Endodermal cell (in vitro differentiated cells): ENCODE data around the gene HTRA1. TPM values are rescaled to one million over a fixed set of nuclear protein-coding genes. Genes with fewer than 3 reads are reported as not detected.

Experiments used
- DNase-seq: peaks from one replicate; pipeline ENCODE4 v3.0.0-alpha.2; 2017
- H3K27ac ChIP-seq: 2 replicates; pipeline ENCODE4 v1.5.1; 2013; ENCODE audit warnings: mild to moderate bottlenecking, low read depth, low read length, moderate library complexity
- H3K27me3 ChIP-seq: 2 replicates; pipeline ENCODE4 v1.6.1; 2013; ENCODE audit warnings: mild to moderate bottlenecking, low read length, moderate library complexity; ENCODE audit not compliant: insufficient read depth, control insufficient read depth, poor library complexity, severe bottlenecking
- H3K36me3 ChIP-seq: 2 replicates; pipeline ENCODE4 v1.7.0; 2013; ENCODE audit warnings: mild to moderate bottlenecking, low read length, moderate library complexity; ENCODE audit not compliant: control insufficient read depth, insufficient read depth
- H3K4me1 ChIP-seq: one replicate; pipeline ENCODE4 v1.7.0; 2013; ENCODE audit warnings: low read length; ENCODE audit not compliant: control insufficient read depth, insufficient read depth
- H3K4me3 ChIP-seq: 2 replicates; pipeline ENCODE4 v1.5.1; 2013; ENCODE audit warnings: mild to moderate bottlenecking, low read length, moderate library complexity
- H3K9ac ChIP-seq: 2 replicates; pipeline ENCODE4 v1.6.1; 2013; ENCODE audit warnings: mild to moderate bottlenecking, low read length, moderate library complexity; ENCODE audit not compliant: poor library complexity, severe bottlenecking; ENCODE audit errors: extremely low read depth
- H3K9me3 ChIP-seq: 2 replicates; pipeline ENCODE4 v1.6.1; 2013; ENCODE audit warnings: mild to moderate bottlenecking, low read length, moderate library complexity; ENCODE audit not compliant: control insufficient read depth
- H3K27ac Mint-ChIP-seq: 2 replicates; pipeline ENCODE4 v1.8.0; 2020; ENCODE audit warnings: mixed read lengths
- H3K27me3 Mint-ChIP-seq: 2 replicates; pipeline ENCODE4 v1.8.0; 2021; ENCODE audit warnings: mild to moderate bottlenecking, mixed read lengths; ENCODE audit not compliant: insufficient read depth
- H3K36me3 Mint-ChIP-seq: 2 replicates; pipeline ENCODE4 v1.8.0; 2020; ENCODE audit warnings: low read depth, mixed read lengths
- H3K4me1 Mint-ChIP-seq: 2 replicates; pipeline ENCODE4 v1.8.0; 2020; ENCODE audit warnings: mixed read lengths
- H3K4me3 Mint-ChIP-seq: 2 replicates; pipeline ENCODE4 v1.8.0; 2020; ENCODE audit warnings: mild to moderate bottlenecking, moderate library complexity, mixed read lengths
- H3K9me3 Mint-ChIP-seq: 2 replicates; pipeline ENCODE4 v1.8.0; 2020; ENCODE audit warnings: mild to moderate bottlenecking, mixed read lengths
- CTCF ChIP-seq: fragments of 200-600 bp; sonication (generic); conservative IDR thresholded peaks from 2 replicates; pipeline ENCODE4 v1.5.0; 2021; ENCODE audit warnings: antibody characterized with exemption, mild to moderate bottlenecking
- WGBS, 2 experiments: methylation state at CpG; one replicate each; pipeline versions ENCODE4 v1.1.5 to v1.1.7; 2013; ENCODE audit warnings: missing lambda C conversion rate in 2 of 2, mixed read lengths in 1 of 2; ENCODE audit not compliant: insufficient coverage in 1 of 2, insufficient read length in 1 of 2; 5-methylcytosine and 5-hydroxymethylcytosine counted together
- total RNA-seq, 2 donors: library from RNA; stranded (reverse); fragmentation: NEBNext Ultra II Directional in 1 of 2; extraction: Animal tissue kit (Norgen Biotek cat#: 25700) in 1 of 2; gene quantifications; 2 replicates in 1 of 2; 3 replicates in 1 of 2; pipeline ENCODE4 v1.2.1, GENCODE V29; 2021

The HTRA1 gene
- total RNA-seq, 2 donors from 2014 or later: 1.7 to 3.1 TPM

GRCh38 chr10:122516734-122517133, 55.4 kb downstream of the HTRA1 start:
- DNase-seq: no peak
- Mint-ChIP-seq H3K4me1 (no peaks in the 10 kb centered on the region), H3K27ac (no peak overlapping the region), H3K9me3 (no peaks in the 10 kb centered on the region), H3K4me3 (no peak overlapping the region), H3K36me3 (no peaks in the 10 kb centered on the region), H3K27me3 (peaks cover 14% of the 10 kb centered on the region)
- Histone ChIP-seq H3K27me3 (peaks cover 6% of the 10 kb centered on the region), H3K4me1 (no peaks in the 10 kb centered on the region), H3K9ac (no peak overlapping the region), H3K36me3 (no peaks in the 10 kb centered on the region), H3K9me3 (no peaks in the 10 kb centered on the region), H3K4me3 (no peak overlapping the region), H3K27ac (no peak overlapping the region)
- no peak for TF ChIP-seq CTCF
- 89 to 92% methylated on average over 1 to 4 of the region's 4 CpGs for WGBS, 2 experiments

- no peaks in the 10 kb centered on the region for H3K9me3 ChIP-seq
- H3K27me3 ChIP-seq: peaks cover 16% of the 10 kb centered on the region
- H3K36me3 ChIP-seq: no peaks in the 10 kb centered on the region
- 86 to 87% methylated on average over 4 to 7 of the region's 7 CpGs for WGBS, 2 experiments
- Mint-ChIP-seq H3K27ac (no peak overlapping the region), H3K9me3 (peaks cover 3% of the 10 kb centered on the region), H3K4me3 (no peak overlapping the region), H3K36me3 (no peaks in the 10 kb centered on the region), H3K27me3 (peaks cover 21% of the 10 kb centered on the region), H3K4me1 (no peaks in the 10 kb centered on the region)
- H3K4me3 ChIP-seq: no peak overlapping the region
- no peak for DNase-seq
- H3K4me1 ChIP-seq: no peaks in the 10 kb centered on the region
- no peak overlapping the region for H3K9ac ChIP-seq
- H3K27ac ChIP-seq: no peak overlapping the region
- no peak for TF ChIP-seq CTCF
These were observed 57.8 kb downstream of the HTRA1 start for GRCh38 chr10:122519144-122519543.

- no peaks in the 10 kb centered on the region for H3K36me3 ChIP-seq
- H3K27ac ChIP-seq: no peak overlapping the region
- WGBS, 2 experiments: 91 to 92% methylated on average over 15 of the region's 15 CpGs
- Mint-ChIP-seq H3K4me1 (no peaks in the 10 kb centered on the region), H3K27ac (no peak overlapping the region), H3K4me3 (no peak overlapping the region), H3K27me3 (peaks cover 21% of the 10 kb centered on the region), H3K9me3 (peaks cover 3% of the 10 kb centered on the region), H3K36me3 (no peaks in the 10 kb centered on the region)
- H3K9ac ChIP-seq: no peak overlapping the region
- no peaks in the 10 kb centered on the region for H3K4me1 ChIP-seq
- DNase-seq: no peak
- no peak overlapping the region for H3K4me3 ChIP-seq
- TF ChIP-seq CTCF: no peak
- peaks cover 16% of the 10 kb centered on the region for H3K27me3 ChIP-seq
- H3K9me3 ChIP-seq: no peaks in the 10 kb centered on the region
These were observed 58.5 kb downstream of the HTRA1 start for GRCh38 chr10:122519873-122520272.
